GM12878 (cell line): ENCODE results near the gene ST6GAL2. TPM values are rescaled to one million over a fixed set of nuclear protein-coding genes. Genes with fewer than 3 reads are reported as not detected.

Source experiments
- ATAC-seq: fragments of 200-7000 bp; cut with Tn5 transposase; 3 replicates; pipeline ENCODE4 v1.9.1; 2020; ENCODE audit warnings: mild to moderate bottlenecking, moderate library complexity
- BruUV-seq: library from RNA; stranded (reverse); fragments of 400-500 nt; replicated peaks from 2 replicates; lab custom pipeline; 2021; lab: Mats Ljungman, UMichigan
- CTCF ChIA-PET: fragments of 300-600 bp; sonication (Branson Sonifier 250); formaldehyde crosslinking; extraction: SDS; loops from one replicate; lab custom pipeline; 2021; ENCODE audit warnings: inconsistent platforms; lab: Yijun Ruan, JAX
- POLR2A ChIA-PET: fragments of 350-600 bp; formaldehyde crosslinking; extraction: SDS; loops from one replicate; lab custom pipeline; 2021; ENCODE audit warnings: inconsistent platforms; lab: Charles Lee
- RAD21 ChIA-PET: fragments of 300-600 bp; sonication (Branson Sonifier 250); formaldehyde crosslinking; loops from one replicate; lab custom pipeline; 2023; ENCODE audit warnings: antibody characterized with exemption; ENCODE audit not compliant: unreplicated experiment; lab: Charles Lee
- SMC1A ChIA-PET: fragments of 300-600 bp; sonication (Branson Sonifier 250); formaldehyde crosslinking; loops from one replicate; lab custom pipeline; 2023; ENCODE audit not compliant: unreplicated experiment, uncharacterized antibody; lab: Charles Lee
- DNase-seq: peaks from one replicate; pipeline ENCODE4 v3.0.0-alpha.2; 2011; ENCODE audit warnings: low read depth, low spot score
- FAIRE-seq: peaks from 3 replicates; lab custom pipeline; 2011; peaks lifted over from hg19 to GRCh38; lab: Jason Lieb, UNC
- H2AFZ ChIP-seq: 2 replicates; pipeline ENCODE4 v1.6.0; 2011; ENCODE audit warnings: low read depth, low read length, control low read depth; ENCODE audit not compliant: control insufficient read depth
- H3K27ac ChIP-seq: 2 replicates; pipeline ENCODE4 v1.5.1; 2011; ENCODE audit warnings: control low read depth; ENCODE audit not compliant: control insufficient read depth, insufficient read depth
- H3K27me3 ChIP-seq, 2 experiments: replicated peaks in 1 of 2; 2 replicates each; pipeline versions ENCODE4 v1.6.0 to v1.6.1; 2011; ENCODE audit warnings: low read length in 1 of 2; ENCODE audit not compliant: control insufficient read depth in 2 of 2, insufficient read depth in 2 of 2
- H3K36me3 ChIP-seq, 2 experiments: 2 replicates each; pipeline ENCODE4 v1.5.1; 2011; ENCODE audit warnings: low read length in 1 of 2; ENCODE audit not compliant: control insufficient read depth in 2 of 2, insufficient read depth in 2 of 2
- H3K4me1 ChIP-seq: 2 replicates; pipeline ENCODE4 v1.6.1; 2011; ENCODE audit warnings: mild to moderate bottlenecking, low read length, moderate library complexity, mixed read lengths; ENCODE audit not compliant: control insufficient read depth, insufficient read depth
- H3K4me2 ChIP-seq: 2 replicates; pipeline ENCODE4 v1.6.0; 2011; ENCODE audit warnings: control low read depth; ENCODE audit not compliant: control insufficient read depth, insufficient read depth
- H3K4me3 ChIP-seq: fragments of 200-600 bp; sonication (generic); 2 replicates; pipeline ENCODE4 v1.5.1; 2016
- H3K79me2 ChIP-seq: 2 replicates; pipeline ENCODE4 v1.6.0; 2011; ENCODE audit warnings: low read length; ENCODE audit not compliant: control insufficient read depth, insufficient read depth
- H3K9ac ChIP-seq: 2 replicates; pipeline ENCODE4 v1.8.0; 2011; ENCODE audit warnings: low read length, control low read depth, mixed read lengths; ENCODE audit not compliant: control insufficient read depth, insufficient read depth
- H3K9me3 ChIP-seq: replicated peaks from 3 replicates; pipeline ENCODE4 v1.5.1; 2011; ENCODE audit warnings: mild to moderate bottlenecking, low read length; ENCODE audit not compliant: control insufficient read depth, insufficient read depth
- H4K20me1 ChIP-seq: 2 replicates; pipeline ENCODE4 v1.6.0; 2011; ENCODE audit not compliant: control insufficient read depth, insufficient read depth
- CREM ChIP-seq: IDR thresholded peaks from 2 replicates; pipeline ENCODE4 v1.6.1; 2014; ENCODE audit warnings: antibody characterized with exemption, low read depth
- KAT2A ChIP-seq: conservative IDR thresholded peaks from 2 replicates; pipeline ENCODE4 v1.6.1; 2011; ENCODE audit warnings: low read depth, low read length; ENCODE audit not compliant: control insufficient read depth
- RCOR1 ChIP-seq: conservative IDR thresholded peaks from 2 replicates; pipeline ENCODE4 v1.6.1; 2012; ENCODE audit warnings: low read depth, low read length, improper control_type of control experiment
- STAT1 ChIP-seq: fragments of 450-650 bp; conservative IDR thresholded peaks from 2 replicates; pipeline ENCODE4 v1.6.1; 2014; ENCODE audit warnings: antibody characterized with exemption, mild to moderate bottlenecking
- ZBTB40 ChIP-seq: fragments of 450-650 bp; IDR thresholded peaks from 2 replicates; pipeline ENCODE4 v1.6.1; 2016; ENCODE audit warnings: mild to moderate bottlenecking, moderate library complexity, borderline replicate concordance
- WGBS: methylation state at CpG from one replicate; pipeline ENCODE4 v1.1.6; 2016; ENCODE audit warnings: low lambda C conversion rate; ENCODE audit not compliant: insufficient replicate concordance, insufficient coverage; ENCODE audit errors: missing lambda C conversion rate; 5-methylcytosine and 5-hydroxymethylcytosine counted together
- in situ Hi-C: fragments of 300-500 bp; cut with MboI; formaldehyde crosslinking; loops from 9 replicates; pipeline ENCODE4 v1.14.3; 2018; ENCODE audit warnings: mixed read lengths
- intact Hi-C: fragments of 100-400 bp; cut with micrococcal nuclease; formaldehyde crosslinking; loops from one replicate; pipeline ENCODE4 v1.14.2; 2022; ENCODE audit not compliant: unreplicated experiment
- polyA plus RNA-seq, 11 experiments: library from polyadenylated mRNA; depleted of rRNA in 4 of 11; unstranded in 6 of 11; stranded (reverse) in 5 of 11; fragments of >200 nt; fragmentation: Nextera tagmentation in 4 of 11; fragmentation: Illumina TruSeq in 1 of 11; extraction: Ambion mirVana in 4 of 11; extraction: Trizol in 1 of 11; gene quantifications; 1 replicate in 1 of 11; 2 replicates in 10 of 11; pipeline versions ENCODE4 v1.2.1 to v1.2.3, GENCODE V29; 2011 to 2016; ENCODE audit warnings: inconsistent platforms in 2 of 11, missing spikeins in 2 of 11, low read depth in 1 of 11
- total RNA-seq, 4 experiments: library from RNA; depleted of rRNA in 3 of 4; stranded (reverse); fragments of >200 nt in 3 of 4; fragmentation: Illumina TruSeq in 1 of 4; extraction: Trizol in 1 of 4; gene quantifications; 2 replicates each; pipeline versions ENCODE4 v1.2.1 to v1.2.3, GENCODE V29; 2013 to 2021

Gene ST6GAL2
- total and polyA plus RNA-seq, 10 of the 15 experiments (the other 5 are each of a cell fraction or from before 2014, with no cell fraction given), result not detected

- ChIA-PET CTCF (no interaction called here), SMC1A (no interaction called here), POLR2A (no interaction called here), RAD21 (no interaction called here)
- no peaks in the 10 kb centered on the region for H3K4me1 ChIP-seq
- no peaks in the 10 kb centered on the region for H3K27me3 ChIP-seq
- intact Hi-C loops (no loop called here), in situ Hi-C loops (no loop called here)
- FAIRE-seq (no peak), ATAC-seq (no peak), DNase-seq (no peak)
- H3K27ac ChIP-seq, result no peak overlapping the region
- TF ChIP-seq RCOR1, result no peak
- no peak for TF ChIP-seq ZBTB40
- no peak for TF ChIP-seq KAT2A
- no peak for TF ChIP-seq CREM
- no peak for TF ChIP-seq STAT1
- no TSS peak for BruUV-seq
- no peaks in the 10 kb centered on the region for H4K20me1 ChIP-seq
- no peak overlapping the region for H2AFZ ChIP-seq
- no peaks in the 10 kb centered on the region for H3K36me3 ChIP-seq
- no peak overlapping the region for H3K4me3 ChIP-seq
- WGBS, result 0% methylated on average over 2 of the region's 2 CpGs
- H3K9me3 ChIP-seq, result no peaks in the 10 kb centered on the region
- no peak overlapping the region for H3K4me2 ChIP-seq
- H3K79me2 ChIP-seq, result no peaks in the 10 kb centered on the region
- no peak overlapping the region for H3K9ac ChIP-seq
Measured at GRCh38 chr2:106770986-106771385, 115.0 kb downstream of the ST6GAL2 start.
